Measurements from ENCODE around the gene AZIN2. TPM values are rescaled to one million over a fixed set of nuclear protein-coding genes. Genes with fewer than 3 reads are reported as not detected.
"Not testable (repeated sequence)": the region's sequence is repeated elsewhere in the genome, so short reads cannot be mapped to it uniquely, and the experiment has no call there.

AZIN2 gene
- total RNA-seq, 1 experiment from 2014 or later = 1.6 TPM

DNA sequence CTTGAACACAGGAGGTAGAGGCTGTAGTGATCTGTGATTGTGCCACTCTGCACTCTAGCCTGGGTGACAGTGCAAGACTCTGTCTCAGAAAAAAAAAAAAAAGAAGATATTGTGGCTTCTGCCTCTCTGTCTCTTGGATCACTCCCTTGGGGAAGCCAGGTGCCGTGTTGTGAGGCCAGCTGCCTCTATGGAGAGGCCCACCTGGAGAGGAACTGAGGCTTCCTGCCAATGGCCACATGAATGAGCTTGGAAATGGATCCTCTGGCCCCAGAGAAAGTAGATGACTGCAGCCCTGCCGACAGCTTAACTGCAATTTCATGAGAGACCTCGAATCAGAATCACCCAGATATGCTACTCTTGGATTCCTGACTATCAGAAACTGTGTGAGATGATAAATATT is 24.5 kb upstream of the AZIN2 start:
- no peak for DNase-seq (ENCODE audit: extremely low read depth, low read depth)

DNA sequence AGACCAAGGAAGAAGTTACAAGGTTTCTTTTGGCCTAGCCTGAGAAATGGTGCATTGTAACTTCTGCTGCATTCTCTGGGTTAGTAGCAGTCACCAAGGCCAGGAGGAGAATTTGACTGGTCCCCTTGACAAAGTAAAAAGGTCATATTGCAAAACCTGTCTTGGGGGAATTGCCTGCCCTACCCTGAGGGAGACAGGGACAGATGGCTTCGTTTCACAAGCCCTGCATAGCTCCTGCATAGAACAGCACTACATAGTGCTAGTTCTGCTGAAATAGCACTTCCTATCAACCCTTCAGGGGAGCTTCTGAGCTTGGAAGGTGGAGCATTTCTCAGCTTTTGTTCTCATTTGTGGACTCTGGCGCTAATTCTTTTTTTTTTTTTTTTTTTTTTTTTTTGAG is 23.9 kb upstream of the AZIN2 start:
- no peak for DNase-seq (ENCODE audit: extremely low read depth, low read depth)

DNA sequence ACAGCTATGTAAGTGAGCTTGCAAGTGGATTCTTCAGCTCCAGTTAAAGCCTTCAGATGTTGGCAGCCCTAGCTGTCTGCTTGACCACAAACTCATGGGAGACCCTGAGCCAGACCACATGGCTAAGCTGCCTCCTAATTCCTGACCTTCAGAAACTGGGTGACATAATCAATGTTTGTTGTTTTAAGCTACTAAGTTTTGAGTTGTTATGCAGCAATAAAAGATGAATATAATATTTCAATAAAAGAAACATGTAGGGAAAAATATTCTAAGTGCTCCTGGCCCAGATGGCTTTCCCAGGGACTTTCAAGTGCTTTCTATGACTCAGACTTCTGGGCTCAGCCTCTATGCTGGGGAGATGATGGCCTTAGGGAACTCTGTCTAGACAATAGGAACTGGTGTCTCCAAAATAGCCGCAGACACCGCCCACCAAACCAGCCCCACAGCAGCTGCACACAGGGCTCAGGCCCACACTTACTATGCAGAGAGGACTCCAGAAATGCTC is 20.3 kb upstream of the AZIN2 start:
- no peak for DNase-seq (ENCODE audit: extremely low read depth, low read depth)

DNA sequence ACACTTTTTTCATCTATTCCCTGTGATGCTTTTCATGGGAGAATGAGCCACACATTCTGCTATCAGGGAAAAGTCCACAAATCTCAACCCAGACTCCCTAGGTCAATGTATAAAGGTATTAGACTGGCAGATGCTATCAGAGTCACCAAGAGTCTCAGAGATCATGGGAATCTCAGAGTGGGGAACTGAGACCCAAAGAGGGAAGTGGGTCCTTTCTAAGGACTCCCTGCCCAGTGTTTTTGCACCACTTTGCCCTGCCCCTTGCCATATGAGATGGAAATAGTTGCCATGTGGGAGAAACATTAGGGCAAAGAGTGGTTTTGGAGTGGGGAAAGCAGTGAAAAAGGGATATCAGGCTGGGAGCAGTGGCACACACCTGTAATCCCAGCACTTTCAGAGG is 19.1 kb upstream of the AZIN2 start:
- no peak for DNase-seq (ENCODE audit: extremely low read depth, low read depth)

DNA sequence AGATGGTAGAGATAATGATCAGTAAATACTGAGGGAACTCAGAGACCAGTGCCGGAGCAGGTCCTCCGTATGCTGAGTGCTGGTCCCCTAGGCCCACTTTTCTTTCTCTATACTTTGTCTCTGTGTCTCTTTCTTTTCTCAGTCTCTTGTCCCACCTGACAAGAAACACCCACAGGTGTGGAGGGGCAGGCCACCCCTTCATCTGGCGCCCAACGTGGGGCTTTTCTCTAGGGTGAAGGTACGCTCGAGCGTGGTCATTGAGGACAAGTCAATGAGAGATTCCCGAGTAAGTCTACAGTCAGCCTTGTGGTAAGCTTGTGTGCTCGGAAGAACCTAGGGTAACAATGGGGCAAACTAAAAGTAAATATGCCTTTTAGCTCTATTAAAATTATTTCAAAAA is 16.7 kb upstream of the AZIN2 start:
- DNase-seq (ENCODE audit: extremely low read depth, low read depth) = not testable (repeated sequence)

DNA sequence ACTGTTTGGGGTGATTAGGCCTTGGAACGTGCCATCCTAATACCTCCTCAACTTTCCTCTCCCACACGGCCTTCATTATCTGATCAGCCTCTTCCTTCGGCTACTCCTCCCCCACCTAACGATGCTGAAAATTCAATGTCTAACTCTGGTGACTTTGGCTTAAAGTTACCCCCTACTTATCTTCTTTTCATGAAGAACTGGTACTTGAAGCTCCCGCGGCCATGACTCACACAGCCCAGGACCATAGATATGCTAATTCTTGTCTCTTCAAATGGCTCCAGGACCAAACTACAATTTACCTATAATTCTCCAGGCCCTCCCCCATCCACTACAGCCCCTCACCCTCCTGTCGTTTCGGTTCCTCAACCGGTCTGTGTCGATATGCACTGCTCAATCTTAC is 15.7 kb upstream of the AZIN2 start:
- DNase-seq (ENCODE audit: extremely low read depth, low read depth) = no peak

DNA sequence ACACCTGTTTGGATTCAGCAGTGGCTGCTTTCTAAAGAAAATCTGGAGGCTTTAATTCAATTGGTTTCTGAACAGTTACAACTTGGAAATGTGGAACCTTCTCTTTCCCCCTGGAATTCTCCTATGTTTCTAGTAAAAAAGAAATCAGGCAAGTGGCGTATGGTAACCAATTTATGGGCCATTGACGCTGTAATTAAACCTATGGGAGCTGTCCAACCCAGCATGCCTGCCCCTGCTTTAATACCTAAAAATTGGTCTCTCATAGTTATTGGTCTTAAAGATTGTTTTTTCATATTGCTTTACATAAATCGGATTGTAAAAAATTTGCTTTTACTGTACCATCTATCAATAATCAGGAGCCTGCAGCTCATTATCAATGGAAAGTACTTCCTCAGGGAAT is 14.5 kb upstream of the AZIN2 start:
- not testable (repeated sequence) for DNase-seq (ENCODE audit: extremely low read depth, low read depth)

DNA sequence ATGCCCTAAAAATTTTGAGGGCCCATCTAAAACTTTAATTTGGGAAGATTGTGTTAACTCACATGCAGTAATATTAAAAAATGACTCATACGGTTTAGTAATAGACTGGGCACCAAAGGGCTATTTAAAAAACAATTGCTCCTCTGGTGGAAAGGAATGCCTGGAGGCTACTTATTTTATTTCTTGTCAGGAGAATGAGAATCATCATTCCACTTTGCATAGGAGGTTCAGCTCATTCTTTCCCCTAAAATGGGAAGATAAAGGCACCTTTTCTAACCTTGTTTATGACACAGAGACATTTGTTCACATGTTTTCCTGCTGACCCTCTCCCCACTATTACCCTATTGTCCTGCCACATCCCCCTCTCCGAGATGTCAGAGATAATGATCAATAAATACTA is 12.8 kb upstream of the AZIN2 start:
- not testable (repeated sequence) for DNase-seq (ENCODE audit: extremely low read depth, low read depth)

DNA sequence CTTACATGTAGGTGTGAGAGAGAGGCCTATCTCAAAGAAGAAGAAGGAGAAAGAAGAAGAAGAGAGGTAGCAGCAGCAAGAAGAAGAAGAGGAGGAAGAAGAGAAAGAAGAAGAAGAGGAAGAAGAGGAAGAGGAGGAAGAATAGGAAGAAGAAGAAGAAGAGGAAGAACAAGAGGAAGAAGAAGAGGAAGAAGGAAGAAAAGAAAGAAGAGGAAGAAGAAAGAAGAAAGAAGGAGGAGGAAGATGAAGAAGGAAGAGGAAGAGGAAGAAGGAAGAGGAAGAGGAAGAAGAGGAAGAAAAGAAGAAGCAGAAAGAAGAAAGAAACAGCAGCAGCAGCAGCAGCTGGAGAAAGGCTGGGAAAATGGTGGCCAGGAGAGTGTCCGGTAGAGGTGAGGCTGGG is 10.3 kb upstream of the AZIN2 start:
- DNase-seq (ENCODE audit: extremely low read depth, low read depth) = no peak

DNA sequence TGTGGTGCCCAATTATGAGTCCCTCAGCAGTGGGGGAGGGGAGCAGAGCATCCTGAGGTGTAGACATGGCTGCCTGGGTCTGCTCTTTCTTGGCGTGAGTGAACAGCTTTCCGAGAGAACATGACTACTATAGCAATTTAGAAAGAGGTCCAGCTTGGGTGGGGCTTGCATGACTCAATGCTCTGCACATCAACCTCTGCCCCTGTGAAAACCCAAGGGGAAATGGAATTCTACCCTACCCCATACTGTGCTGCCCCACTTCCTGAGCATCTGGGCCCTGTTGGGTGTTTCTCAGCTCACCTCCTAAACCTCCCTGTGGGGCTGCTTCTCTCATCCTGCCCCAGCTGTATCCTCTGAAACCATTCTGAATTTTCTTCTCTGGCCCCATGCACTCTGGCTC is 8.2 kb upstream of the AZIN2 start:
- no peak for DNase-seq (ENCODE audit: extremely low read depth, low read depth)

DNA sequence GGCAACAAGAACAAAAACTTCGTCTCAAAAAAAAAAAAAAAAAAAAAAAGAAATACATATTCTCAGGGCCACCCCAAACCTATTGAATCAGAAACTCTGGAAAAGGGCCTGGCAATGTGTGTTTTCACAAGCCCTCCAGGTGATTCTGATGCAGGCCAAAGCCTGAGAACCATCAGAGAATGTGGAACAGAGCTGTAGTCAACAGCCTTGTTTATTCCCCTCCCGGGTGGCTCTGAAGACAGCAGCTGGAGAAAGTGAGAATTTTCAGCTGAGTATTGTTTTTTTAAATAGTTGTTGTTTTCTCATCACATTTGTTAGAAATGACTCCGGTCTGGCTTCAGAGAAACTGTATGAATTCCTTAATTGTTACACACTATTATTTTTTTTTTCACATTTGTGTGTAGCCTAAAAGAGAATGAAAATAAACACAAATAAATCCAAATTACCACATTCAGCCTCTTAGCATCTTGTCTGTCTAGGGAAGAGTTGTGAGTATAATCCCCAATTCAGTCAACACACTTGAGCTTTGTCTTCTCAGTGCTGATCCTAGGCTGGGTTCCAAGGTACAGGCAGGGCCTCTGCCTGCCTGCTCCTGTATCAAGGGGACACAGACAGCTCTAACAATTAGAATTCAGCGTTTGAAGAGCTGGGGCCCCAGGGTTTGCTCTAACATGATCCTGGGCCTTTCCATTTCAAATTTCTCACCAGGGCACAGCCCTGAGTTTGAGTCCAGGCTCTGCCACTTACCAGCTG is 6.6 kb upstream of the AZIN2 start:
- no peak for DNase-seq (ENCODE audit: extremely low read depth, low read depth)

DNA sequence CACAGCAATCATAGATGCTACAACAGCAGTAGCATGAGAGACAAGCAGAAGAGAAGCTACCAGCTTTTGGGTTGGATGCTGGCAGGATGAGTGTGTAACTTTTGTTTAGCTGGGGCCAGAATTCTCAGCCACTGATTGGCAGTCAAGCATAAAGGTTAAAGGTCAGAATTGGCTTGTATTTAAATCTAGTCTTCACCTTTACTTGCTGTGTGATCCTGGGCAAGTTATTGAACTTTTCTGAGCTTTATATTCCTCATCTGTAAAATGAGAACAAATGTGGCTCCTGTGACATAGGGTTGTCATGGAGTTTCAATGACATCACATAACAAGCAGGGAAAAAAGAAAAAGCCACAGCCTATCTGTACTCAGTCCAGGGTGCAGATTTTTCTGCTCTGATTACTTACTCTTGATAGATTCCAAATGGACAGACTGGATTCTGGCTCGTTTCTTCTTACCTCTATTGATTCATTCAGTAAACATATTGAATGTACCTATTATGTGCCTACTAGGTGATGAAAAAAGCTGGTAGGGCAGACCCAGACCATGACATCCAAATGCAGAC is 2.8 kb upstream of the AZIN2 start:
- DNase-seq (ENCODE audit: extremely low read depth, low read depth) = no peak

DNA sequence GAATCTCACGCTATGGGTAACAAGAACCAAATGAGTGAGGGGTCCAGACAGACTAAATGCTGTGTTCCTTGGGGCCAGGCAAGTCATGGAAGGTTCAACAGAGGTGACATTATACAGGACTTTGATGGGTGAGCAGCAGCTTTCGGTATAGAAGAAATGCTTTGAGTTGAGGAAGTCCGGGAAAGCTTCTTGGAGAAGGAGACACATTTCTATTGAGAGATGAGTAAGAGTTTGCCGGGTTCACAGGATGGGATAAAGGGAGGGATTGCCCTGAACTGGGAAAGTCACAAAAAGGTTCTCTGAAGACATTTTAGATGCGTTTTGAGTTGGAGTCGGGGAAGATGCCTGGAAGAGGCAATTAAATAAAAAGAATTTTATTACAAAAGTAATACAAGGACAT is 580 bp upstream of the AZIN2 start:
- DNase-seq (ENCODE audit: extremely low read depth, low read depth) = no peak

DNA sequence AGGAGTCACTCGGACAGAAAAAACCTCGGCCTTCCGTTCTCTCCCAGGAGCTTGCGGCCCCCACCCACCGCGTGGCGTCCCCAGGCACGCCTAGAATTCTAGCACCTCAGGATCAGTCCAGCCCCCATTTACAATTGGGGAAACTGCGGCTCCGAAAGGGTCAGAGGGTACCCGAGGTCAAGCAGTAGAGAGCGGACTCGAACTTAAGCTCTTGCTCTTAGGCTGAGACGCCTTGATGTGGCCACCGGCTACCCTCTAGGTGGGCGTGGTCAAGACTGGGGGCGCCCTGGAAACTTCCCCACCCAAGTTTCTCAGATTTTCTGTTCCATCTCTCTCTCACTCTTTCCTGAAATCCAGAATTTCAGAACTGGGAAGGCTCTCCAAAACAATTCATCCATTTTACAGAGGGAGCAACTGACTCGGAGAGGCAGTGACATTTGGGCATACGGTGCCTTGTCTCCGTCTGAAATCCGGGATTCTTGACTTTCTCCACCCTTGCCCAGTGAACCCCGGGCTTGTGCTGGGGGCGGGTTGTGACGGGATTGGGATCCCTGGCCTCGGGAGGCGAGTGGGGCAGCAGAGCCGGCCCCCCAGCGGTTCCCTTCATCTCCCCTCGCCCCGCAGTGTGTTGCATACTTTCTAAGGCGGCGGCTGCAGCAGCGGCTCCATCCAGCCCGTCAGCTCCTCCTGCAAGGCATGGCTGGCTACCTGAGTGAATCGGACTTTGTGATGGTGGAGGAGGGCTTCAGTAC is 777 bp downstream of the AZIN2 start:
- no peak for DNase-seq (ENCODE audit: extremely low read depth, low read depth)

DNA sequence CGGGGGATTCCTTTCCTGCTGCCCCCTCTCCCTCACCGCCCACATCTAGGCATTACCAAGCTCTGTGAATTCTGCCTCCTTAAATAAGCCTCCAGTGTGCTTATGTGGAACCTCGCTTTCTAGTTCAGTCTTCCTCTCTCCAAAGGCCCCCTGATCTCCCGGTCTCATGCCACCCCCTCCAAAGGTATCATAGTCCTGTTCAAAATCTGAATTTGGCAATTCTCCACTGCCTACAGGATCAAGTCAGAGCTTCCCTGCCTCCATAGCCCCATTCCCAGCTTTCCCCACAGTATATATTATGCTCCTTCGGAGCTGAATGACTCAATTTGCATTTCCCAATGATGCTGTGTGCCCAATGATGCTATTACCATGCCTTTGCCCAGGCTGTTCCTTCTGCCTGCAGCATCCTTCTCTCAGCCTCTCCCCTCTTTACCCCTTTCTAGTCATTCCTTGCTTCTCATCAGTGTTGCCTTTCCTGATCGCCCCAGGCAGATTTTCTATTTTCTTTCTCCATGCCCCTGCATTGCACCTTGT is 1.7 kb downstream of the AZIN2 start:
- DNase-seq (ENCODE audit: extremely low read depth, low read depth) = no peak

DNA sequence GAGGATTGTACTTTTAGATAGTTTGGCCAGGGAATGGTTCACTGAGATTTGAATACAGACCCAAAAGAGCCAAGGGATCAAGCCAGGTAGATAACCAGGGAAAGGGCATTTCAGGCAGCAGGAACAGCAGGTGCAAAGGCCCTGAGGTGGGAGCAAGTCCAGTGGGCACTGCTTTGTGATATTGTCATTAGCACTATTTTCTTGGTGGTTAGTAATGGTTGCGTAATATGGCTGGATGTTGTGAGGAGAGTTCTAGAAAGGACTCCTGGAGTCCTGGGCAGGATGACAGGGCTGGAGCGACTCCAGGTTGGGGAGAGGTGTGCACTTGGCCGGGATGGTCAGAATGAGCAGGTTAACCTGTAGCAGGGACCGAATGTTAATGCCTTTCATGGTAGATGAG is 4.4 kb downstream of the AZIN2 start:
- no peak for DNase-seq (ENCODE audit: extremely low read depth, low read depth)

DNA sequence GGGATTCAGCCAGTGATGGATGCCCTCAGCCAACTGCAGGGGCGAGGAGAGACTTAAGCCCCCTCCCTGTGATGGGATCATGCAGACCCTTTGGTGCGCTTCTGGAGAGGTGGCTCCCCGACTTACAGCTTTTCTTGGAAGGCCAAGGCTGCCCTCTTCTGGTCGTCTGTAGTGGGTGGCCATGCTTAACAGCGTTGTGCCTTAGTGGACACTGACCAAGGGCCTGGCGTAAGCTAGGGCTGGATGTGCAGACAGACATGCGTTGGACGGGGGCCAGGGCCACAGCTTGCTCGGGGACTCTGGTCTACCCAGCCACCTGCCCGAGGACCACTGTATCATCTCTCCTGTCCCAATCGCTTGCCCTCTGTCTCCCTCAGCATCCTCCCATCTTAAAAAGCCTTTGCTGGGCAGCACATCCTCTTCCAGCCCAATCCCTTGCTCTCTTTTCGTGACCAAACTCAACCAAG is 5.5 kb downstream of the AZIN2 start:
- DNase-seq (ENCODE audit: extremely low read depth, low read depth) = peak; percentile 68

DNA sequence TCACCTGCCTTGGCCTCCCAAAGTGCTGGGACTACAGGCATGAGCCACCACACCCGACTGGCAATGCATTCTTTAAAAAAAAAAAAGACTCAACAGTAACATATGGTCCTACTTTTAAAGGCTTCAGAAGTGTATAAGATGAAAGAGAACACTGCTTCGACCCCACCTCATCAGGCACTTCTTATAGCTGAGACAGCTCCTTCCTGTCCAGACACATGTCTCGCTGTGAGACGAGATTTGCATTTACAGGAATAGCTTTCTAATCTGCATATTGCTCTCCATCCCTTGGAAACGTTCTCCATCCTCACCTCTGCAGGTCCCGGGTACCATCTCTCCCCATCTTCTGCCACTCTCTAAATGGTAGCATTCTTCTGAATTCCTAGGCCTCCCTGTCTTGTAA is 6.7 kb downstream of the AZIN2 start:
- no peak for DNase-seq (ENCODE audit: extremely low read depth, low read depth)

DNA sequence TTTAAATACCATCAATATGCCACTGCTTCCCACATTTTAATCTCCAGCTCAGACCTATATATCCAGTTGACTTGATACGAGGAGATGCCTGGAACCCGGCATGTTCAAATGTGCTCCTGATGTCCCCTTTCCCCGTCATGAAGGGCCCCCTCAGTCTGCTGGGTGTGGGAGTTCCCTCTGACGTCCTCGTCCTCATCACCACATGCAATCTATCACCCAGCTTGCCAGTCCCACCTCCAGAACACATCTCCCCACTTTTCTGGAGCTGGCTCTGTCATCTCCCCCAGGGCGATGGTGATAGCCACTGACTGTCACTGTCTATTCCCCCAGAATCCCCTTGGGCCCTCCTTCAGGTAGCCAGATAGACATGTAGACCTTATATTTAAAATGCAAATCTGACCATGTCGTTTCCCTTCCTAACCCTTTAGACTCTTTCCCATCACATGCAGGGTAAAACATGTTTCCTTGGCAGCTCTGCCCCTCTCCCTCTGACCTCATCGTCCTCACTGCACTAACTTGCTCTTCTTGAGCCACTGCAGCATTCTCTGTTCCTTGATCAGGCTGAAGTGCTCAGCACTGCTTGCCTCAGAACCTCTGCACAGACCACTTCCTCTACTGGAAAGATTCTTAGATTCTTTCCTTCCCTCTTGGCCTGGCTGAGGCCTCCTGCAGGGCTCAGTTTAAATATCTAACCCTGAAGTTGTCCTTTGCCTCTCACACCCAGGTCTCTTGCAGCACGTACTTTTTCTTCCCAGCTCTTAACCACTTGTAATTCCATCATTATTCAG is 7.4 kb downstream of the AZIN2 start:
- DNase-seq (ENCODE audit: extremely low read depth, low read depth) = no peak

DNA sequence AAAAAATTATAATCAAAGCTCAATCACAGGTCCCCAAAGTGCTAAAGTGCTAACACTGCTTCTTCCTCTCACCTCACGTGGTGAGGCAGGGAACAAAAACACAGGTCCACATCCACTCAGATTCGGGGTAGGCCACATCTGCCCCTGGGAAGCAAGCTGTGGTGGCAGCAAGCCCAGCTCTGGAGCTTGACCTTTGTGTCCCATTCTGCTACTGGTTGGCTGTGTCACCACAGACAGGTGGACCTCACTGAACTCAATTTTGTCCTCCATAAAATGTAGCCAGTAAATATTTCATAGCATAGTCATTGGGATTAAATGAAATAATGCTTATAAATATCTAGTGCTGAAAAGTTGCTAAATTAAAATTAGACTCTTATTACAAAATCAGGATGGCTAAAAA is 8.5 kb downstream of the AZIN2 start:
- DNase-seq (ENCODE audit: extremely low read depth, low read depth) = no peak

DNA sequence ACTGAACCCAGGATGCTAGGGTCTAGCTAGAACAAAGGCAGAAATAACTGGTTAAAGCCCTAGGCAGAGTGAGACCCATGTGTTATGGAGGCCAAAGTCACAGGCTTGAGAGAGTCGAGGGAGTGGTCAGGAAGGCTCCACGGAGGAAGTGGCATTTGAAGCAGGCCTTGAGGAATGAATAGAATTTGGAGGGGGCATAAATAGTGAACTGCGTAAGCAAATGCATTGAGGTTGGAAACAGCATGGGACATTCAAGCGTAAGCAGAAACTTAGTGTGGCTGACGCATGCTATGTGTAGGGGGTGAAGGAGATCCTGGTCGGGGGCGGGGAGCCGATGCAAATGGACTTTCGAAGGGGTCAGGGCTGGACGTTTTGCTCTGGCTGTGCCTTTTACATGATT is 11.5 kb downstream of the AZIN2 start:
- DNase-seq (ENCODE audit: extremely low read depth, low read depth) = no peak
